Bone marrow (tissue), 2 donors: ENCODE data around the gene ZNF346.

Source experiments
- DNase-seq, 2 donors: peaks; one replicate each; lab custom pipeline; 2025; lab: John Stamatoyannopoulos, UW

Gene ZNF346

GRCh38 chr5:177117441-177118045 is 95.0 kb downstream of the ZNF346 start:
- DNase-seq: no peak

DNA sequence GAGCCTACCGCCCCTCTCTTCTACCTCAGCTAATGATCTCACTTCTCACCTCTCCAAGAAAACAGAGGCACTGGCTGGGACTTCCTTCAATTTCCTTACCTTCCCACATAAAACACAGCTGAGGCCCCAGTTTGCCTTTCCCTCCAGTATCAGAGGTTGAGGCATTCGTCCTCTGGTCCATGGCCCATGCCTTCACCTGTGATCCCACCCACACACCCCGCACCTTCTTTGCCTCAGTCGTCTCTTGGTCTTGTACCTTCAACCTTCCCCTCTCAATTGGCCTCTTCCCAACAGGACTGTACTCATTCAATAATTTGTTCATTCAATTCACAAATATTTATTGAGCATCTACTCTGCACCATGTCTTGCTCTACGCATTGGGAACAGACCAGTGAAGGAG is 100.1 kb downstream of the ZNF346 start:
- no peak for DNase-seq

DNA sequence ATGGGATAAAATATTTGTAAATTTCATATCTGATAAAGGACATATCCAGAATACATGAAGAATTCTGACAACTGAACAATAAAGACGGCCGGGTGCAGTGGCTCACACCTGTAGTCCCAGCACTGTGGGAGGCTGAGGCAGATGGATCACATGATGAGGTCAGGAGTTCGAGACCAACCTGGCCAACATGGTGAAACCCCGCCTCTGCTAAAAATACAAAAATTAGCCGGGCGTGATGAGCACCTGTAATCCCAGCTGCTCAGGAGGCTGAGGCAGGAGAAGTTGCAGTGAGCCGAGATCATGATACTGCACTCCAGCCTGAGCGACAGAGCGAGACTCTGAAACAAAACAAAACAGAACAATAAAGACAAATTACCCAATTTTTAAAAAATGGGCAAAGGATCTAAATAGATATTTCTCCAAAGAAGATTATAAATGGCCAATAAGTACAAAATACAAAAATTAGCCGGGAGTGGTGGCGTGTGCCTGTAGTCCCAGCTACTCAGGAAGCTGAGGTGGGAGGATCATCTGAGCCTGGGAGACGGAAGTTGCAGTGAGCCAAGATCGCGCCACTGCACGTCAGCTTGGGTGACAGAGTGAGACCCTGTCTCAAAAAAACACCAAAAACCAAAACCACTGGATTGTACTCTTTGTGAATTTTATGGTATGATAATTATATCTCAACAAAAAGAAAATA is 101.4 kb downstream of the ZNF346 start:
- DNase-seq: no peak

DNA sequence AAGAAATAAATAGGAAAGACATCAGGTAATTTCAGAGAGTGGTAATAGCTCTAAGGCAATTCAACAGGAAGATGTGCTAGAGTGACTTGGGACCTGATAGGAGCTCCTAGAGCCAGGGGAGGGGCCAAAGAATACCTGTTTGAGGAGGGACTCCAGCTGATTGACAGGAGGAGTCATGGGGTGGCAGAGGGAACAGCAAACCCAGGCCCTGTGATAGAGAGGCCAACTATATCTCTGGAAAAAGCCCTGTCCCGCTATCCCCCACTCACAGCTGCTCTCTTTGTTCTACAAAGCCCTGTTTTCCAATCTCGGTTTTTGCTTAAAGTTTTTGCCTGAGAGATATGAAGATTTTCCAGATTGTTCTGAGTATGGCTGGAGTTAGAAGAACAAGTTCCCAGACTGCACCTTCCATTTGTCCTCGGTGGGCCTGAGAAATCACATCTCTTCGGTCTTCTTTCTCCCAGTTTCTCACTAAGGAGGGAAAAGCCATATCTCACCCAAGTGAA is 102.0 kb downstream of the ZNF346 start:
- DNase-seq: no peak

GRCh38 chr5:177126771-177127170 is 104.3 kb downstream of the ZNF346 start:
- no peak for DNase-seq

GRCh38 chr5:177128551-177128981 is 106.1 kb downstream of the ZNF346 start:
- DNase-seq: no peak

DNA sequence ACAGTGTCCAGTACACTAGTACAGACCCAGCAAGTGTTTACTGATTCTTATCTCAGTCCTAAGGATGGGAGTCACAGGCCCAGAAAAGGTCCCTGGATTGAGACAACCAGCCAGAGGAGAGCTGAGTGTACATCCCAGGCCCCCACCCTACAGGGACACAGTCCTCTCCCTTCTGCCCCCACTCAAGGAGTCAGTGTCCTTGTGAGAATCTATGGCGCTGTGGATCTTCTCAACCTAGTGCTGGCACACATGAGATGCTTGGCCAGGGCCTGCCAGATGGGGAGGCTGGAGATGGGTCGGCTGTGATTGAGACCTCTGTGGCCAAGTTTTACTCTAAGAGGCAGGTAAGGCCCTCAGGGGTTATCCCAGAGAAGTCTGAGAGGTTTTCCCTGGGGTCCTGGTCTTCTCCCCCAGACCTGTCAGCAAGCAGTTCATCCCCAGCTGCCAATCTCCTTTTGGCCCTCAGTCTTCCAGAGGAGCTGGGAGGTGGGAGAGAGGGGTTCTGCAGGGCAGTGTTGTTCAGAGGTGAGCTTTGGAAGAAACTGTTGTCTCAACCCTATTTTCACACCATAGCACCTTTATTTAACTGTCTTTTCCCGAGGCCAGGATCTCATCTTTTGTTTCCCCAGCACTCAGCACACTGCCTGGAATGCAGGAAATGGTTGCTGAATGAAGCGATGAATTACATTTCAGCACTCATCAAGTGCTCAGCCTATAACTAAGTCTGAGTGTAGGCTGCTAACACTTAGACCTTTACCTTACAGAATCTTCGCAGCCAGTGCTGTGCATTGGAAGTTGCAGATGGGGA is 107.9 kb downstream of the ZNF346 start:
- no peak for DNase-seq
